ENCODE results near the gene IQCM.

The IQCM gene

GRCh38 chr4:149711593-149712365 lies 103.9 kb downstream of the IQCM start:
- no peak for DNase-seq (ENCODE audit: low spot score)

GRCh38 chr4:149709640-149710039 lies 106.0 kb downstream of the IQCM start:
- DNase-seq (ENCODE audit: low spot score) = no peak

- DNase-seq (ENCODE audit: low spot score) = no peak
Measured at GRCh38 chr4:149708513-149709130, 107.0 kb downstream of the IQCM start.

DNA sequence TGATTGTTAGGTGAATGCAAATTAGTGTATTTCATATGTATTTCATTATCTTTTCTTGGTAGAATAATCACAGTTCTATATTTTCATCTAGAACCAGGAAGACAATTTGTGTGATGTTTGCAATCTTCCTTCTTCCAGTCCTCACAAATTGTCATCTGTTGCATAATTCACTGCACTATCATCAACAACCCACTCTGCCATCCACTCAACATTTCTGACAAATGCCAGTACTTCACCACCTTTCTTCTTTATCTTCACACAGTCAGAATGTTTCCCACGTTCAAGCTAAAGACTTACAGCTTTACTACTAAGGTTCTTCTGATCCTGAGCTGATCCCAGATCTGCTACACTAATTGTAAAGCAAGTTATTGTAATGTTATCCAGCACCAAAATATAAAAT lies 107.8 kb downstream of the IQCM start:
- DNase-seq (ENCODE audit: low spot score) = no peak

DNA sequence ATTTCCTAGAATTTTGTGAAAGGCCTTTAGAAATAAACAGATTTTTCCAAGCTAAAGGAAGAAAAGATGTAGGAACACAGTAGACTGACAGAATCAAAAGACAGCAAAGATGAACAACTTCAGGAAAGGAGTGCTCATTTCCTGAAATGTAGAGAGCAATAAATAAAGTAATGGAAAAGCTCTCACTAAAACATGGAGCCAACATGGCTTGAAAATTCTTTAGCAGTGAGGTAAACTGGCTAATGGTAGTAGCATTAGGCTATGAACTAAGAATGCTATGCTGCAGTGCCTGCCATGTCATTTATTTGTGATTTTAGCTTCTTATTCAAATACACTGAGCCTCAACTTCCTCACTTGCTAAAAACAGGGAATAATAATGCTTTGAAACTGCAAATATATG lies 108.7 kb downstream of the IQCM start:
- no peak for DNase-seq (ENCODE audit: low spot score)

DNA sequence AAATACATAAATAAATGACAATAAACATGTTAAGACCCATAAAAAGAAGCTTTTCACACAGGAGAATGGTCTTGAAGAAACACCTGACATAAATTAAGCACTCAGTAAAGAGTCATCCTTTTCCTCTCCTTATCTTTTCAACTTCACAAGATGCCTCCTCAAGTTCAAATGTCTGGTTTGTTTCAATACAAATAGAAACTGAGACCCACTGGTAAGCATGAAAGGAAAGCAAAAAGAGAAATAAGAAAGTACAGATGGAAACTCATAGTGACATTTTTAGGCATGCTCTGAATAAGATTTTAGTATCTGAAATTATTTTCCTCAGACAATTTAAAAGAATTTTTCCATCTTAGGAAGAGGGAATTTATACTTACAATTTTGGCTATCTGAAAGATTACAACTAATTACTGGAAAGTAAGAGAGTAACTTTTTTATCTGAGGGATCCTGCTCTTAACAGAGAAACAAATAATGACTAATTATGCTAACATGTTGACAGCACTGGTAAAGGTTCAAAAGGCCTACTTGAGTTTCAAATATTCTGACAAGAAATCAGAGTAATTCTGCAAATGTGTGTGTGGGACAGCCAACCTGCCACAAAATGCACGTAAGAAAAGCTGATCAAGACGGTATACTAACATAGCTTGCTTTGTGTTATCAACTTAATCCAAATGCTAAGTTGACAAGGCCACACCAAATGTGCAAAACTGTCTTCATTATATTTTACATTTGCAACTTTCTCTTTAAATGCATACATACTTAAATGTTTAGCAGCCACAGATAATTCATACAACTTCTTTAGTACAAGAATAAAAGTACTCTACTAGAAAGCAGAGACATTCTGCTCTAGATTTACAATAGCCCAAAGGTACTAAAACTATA lies 113.0 kb downstream of the IQCM start:
- no peak for DNase-seq (ENCODE audit: low spot score)

GRCh38 chr4:149701435-149702156 lies 114.0 kb downstream of the IQCM start:
- DNase-seq (ENCODE audit: low spot score) = no peak

DNA sequence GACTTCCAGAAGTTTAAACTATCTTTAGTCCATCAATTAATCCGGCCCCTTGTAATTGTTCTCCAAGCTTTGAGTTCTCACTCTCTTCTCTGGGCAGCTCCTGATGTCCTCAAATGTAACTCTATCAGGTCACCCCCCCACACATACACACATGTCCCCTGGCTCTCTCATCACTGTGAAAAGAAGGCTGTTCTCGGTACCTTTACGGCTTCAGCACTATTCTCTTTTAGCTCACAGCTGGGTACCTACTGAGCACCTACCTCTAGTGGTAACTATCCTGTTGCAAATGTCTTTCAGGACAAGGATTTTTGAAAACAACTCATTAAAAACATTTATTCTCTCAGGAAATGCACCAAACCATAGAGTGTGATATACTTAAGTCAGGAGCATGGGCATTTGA lies 115.4 kb downstream of the IQCM start:
- DNase-seq (ENCODE audit: low spot score) = no peak

GRCh38 chr4:149699642-149700041 lies 116.0 kb downstream of the IQCM start:
- DNase-seq (ENCODE audit: low spot score) = no peak

DNA sequence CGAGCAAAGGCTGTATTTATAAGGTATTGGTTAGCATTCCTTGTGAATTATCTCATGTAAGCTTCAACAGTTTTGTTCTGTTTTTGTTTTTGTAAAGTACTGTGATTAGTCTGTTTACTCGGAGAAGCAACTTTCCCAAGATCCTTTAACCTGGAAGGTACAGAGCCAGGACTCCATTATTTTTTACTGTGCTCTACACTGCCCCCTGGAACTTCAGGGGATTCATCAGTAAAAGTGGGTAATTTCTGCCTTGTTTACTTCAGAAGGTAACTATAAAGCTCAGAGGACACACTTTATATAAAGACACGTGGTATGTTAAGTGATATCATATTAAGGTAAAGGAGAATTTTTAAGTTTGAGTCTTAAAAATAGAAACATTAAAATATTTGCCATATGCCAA lies 124.9 kb downstream of the IQCM start:
- DNase-seq (ENCODE audit: low spot score) = no peak

- DNase-seq (ENCODE audit: low spot score) = no peak
Measured at GRCh38 chr4:149684516-149684915, 131.1 kb downstream of the IQCM start.

GRCh38 chr4:149676076-149676475 lies 139.6 kb downstream of the IQCM start:
- DNase-seq (ENCODE audit: low spot score) = no peak

GRCh38 chr4:149645790-149646189 lies 169.9 kb downstream of the IQCM start:
- no peak for DNase-seq (ENCODE audit: low spot score)

- DNase-seq (ENCODE audit: low spot score) = no peak
Measured at GRCh38 chr4:149638073-149638472, 177.6 kb downstream of the IQCM start.

DNA sequence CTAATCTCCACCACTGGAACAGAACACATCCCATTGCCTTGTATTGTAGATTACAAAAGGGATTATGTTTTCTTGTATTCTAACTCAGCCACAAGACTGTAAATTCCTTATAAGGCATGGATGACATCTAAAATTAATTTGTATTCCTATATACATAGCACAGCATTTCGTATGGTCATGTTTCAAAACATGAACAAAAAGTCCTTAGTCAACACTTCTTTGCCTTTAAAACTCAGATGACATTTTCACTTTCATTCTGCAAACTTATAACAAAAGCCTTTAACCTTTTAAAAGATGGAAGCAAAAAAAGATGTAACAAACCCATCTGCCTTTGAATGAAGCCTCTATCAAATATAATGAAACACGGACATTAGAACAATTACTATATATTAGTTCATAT lies 181.3 kb downstream of the IQCM start:
- no peak for DNase-seq (ENCODE audit: low spot score)

DNA sequence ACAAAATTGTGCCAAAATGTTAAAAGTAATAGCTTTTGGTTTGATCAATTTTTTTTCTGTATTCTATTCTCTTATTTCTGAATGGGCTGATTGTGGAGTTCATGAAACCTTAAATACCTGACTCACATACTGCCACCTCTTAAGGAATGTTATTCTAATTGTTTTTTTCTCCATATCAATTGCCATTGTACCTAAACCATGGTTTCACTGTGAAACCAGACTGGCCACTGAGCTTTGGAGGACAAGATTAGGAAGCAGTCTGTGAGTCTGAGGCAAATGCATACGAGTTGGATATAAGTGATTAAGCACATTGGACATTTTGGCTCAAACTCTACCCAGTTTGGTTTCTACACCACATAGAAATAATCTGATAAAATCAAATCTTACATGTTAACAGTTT lies 184.0 kb downstream of the IQCM start:
- DNase-seq (ENCODE audit: low spot score) = no peak

DNA sequence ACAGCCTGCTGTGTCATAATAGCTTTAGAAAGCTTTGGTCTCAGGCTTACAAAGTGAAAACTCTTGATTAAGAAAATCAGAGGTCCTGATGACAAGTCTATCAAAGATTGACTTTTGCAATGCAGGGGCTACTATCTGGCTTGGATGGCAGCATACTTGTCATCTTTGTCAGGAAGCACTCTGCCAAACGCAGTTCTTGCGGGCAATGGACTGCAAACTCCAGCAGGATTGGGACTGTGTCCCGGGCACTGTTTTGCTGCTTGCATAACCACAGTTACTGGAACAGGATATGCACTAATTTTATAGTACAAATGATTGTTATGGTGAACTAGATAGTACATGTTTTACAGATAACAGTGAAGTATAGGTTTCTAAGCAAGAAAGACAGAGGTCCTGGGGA lies 185.6 kb downstream of the IQCM start:
- no peak for DNase-seq (ENCODE audit: low spot score)

GRCh38 chr4:149605601-149606378 lies 209.9 kb downstream of the IQCM start:
- no peak for DNase-seq (ENCODE audit: low spot score)

GRCh38 chr4:149604827-149605226 lies 210.8 kb downstream of the IQCM start:
- DNase-seq (ENCODE audit: low spot score) = no peak

DNA sequence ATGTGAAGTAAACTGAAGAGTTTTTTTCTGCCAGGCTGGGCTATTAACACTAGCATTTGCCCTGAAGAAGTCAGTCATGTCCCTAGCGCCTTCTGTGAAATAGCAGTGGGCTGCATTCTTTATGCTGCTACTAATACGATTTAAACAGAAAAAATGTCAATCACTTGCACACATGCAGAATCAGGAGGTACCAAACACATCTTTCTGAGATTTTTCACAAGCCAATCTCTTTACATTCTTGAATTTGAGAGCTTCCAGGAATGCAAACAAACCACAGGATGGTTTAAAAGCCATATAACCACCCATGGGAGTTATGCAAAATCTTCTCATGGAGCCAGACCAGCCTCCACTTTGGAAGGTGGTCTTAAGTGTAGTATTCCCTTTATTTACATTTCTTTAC lies 220.1 kb downstream of the IQCM start:
- no peak for DNase-seq (ENCODE audit: low spot score)

GRCh38 chr4:149589826-149590225 lies 225.8 kb downstream of the IQCM start:
- DNase-seq (ENCODE audit: low spot score) = no peak
